Measurements from ENCODE around the gene SHISA9. TPM values are rescaled to one million over a fixed set of nuclear protein-coding genes. Genes with fewer than 3 reads are reported as not detected.

SHISA9 gene
- total RNA-seq, 2 donors from 2014 or later = 20.5 to 24.0 TPM

DNA sequence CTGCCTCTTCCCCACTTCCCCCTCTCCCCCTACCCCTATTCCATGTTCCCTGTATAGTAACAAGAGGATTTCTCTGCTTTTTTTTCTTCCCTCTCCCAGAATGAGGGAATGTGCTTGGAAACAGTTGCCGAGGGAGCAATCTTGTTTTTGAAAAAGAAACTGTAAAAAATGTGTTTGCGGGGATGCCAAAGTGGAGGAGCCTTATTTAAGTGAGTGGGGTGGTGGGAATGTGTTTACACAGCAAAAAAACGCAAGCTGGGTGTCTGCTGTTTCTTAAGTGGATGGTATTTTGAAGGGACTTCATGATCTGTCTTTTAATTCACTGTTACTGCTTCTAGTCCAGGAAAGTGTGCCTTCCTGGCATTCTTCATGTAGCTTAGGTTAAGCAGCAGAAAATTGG lies 254.4 kb downstream of the SHISA9 start:
- no peaks in the 10 kb centered on the region for H3K4me1 ChIP-seq (replicated peaks)
- no peak overlapping the region for H3K27ac ChIP-seq
- intact Hi-C loops (cut with DNase I) = no loop called here
- no peaks in the 10 kb centered on the region for H3K27me3 ChIP-seq (replicated peaks; ENCODE audit: insufficient read depth)
- TF ChIP-seq, protein P1, sequence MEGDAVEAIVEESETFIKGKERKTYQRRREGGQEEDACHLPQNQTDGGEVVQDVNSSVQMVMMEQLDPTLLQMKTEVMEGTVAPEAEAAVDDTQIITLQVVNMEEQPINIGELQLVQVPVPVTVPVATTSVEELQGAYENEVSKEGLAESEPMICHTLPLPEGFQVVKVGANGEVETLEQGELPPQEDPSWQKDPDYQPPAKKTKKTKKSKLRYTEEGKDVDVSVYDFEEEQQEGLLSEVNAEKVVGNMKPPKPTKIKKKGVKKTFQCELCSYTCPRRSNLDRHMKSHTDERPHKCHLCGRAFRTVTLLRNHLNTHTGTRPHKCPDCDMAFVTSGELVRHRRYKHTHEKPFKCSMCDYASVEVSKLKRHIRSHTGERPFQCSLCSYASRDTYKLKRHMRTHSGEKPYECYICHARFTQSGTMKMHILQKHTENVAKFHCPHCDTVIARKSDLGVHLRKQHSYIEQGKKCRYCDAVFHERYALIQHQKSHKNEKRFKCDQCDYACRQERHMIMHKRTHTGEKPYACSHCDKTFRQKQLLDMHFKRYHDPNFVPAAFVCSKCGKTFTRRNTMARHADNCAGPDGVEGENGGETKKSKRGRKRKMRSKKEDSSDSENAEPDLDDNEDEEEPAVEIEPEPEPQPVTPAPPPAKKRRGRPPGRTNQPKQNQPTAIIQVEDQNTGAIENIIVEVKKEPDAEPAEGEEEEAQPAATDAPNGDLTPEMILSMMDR (IDR thresholded peaks at IDR 0.05) = no peak
- TF ChIP-seq POLR2AphosphoS5 (IDR thresholded peaks at IDR 0.05) (no peak), POLR2A (IDR thresholded peaks at IDR 0.05) (no peak)
- no peaks in the 10 kb centered on the region for H3K36me3 ChIP-seq
- DNase-seq (ENCODE audit: low spot score) = no peak
- no peaks in the 10 kb centered on the region for H3K9me3 ChIP-seq
- no peak overlapping the region for H3K4me3 ChIP-seq
- 37% methylated on average over 3 of the region's 3 CpGs for WGBS

DNA sequence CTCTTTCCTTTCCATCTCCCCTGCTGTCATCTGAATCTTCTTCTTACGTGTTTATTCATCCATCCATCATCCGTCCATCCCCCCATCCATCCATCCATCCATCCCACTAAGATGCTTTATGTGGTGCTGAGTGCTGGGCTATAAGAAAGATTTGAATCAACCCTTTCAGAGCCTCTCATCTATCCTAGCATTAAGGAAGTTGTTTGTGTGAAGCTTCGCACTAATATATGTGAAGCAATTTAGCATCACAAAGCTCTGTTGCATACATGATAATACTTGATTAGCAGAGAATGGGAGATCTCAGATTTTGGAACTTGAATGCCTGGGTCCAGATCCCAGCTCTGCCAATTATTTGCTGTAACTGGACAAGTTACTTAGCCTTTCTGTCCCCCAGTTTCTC lies 255.7 kb downstream of the SHISA9 start:
- WGBS = 79% methylated on average over 3 of the region's 3 CpGs
- no peaks in the 10 kb centered on the region for H3K36me3 ChIP-seq
- H3K4me3 ChIP-seq = no peak overlapping the region
- intact Hi-C loops (cut with DNase I) = no loop called here
- H3K9me3 ChIP-seq = no peaks in the 10 kb centered on the region
- TF ChIP-seq POLR2A (IDR thresholded peaks at IDR 0.05) (no peak), POLR2AphosphoS5 (IDR thresholded peaks at IDR 0.05) (no peak)
- TF ChIP-seq, protein P1 (IDR thresholded peaks at IDR 0.05) = no peak
- H3K27me3 ChIP-seq (replicated peaks; ENCODE audit: insufficient read depth) = no peaks in the 10 kb centered on the region
- no peak overlapping the region for H3K27ac ChIP-seq
- H3K4me1 ChIP-seq (replicated peaks) = no peaks in the 10 kb centered on the region
- no peak for DNase-seq (ENCODE audit: low spot score)

DNA sequence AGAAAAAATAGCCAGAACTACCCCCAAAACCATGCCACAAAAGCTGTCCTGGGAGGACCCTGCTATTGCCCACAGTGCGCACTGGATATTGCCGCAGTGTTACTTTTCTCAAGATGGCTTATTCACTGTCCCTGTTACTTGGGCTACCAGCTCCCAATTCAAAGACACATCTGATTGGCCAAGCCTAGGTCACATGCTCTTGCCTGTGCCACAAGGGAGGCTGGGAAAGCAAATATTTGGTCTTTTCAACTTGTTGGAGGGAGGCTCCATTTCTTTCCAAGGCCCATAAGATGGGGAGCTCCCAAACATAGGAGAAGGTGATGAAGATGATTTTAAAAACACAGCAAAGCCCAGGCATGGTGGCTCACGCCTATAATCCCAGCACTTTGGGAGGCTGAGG lies 257.0 kb downstream of the SHISA9 start:
- Histone ChIP-seq H3K36me3 (no peaks in the 10 kb centered on the region), H3K4me1 (replicated peaks) (no peaks in the 10 kb centered on the region), H3K27ac (no peak overlapping the region), H3K9me3 (no peaks in the 10 kb centered on the region), H3K4me3 (no peak overlapping the region), H3K27me3 (replicated peaks; ENCODE audit: insufficient read depth) (no peaks in the 10 kb centered on the region)
- TF ChIP-seq, protein P1 (IDR thresholded peaks at IDR 0.05) = no peak
- TF ChIP-seq POLR2A (IDR thresholded peaks at IDR 0.05) (no peak), POLR2AphosphoS5 (IDR thresholded peaks at IDR 0.05) (no peak)
- intact Hi-C loops (cut with DNase I) = no loop called here
- no peak for DNase-seq (ENCODE audit: low spot score)
- 97% methylated on average over 3 of the region's 3 CpGs for WGBS

DNA sequence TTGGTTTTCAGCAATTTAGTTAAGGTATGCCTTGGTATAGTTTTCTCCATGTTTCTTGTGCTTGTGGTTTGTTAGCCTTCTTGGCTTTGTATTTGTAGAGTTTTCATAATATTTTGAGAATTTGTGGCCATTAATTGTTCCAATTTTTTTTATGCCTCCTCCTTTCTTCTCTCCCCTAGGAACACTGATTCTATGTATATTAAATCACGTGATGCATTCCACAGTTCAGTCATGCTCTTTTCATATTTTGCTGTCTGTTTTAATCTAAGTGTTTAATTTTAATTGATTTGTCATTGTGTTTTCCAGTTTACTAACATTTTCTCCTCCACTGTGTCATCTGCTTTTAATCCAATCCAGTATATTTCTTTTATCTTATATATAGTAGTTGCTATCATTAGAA lies 263.6 kb downstream of the SHISA9 start:
- no peak for DNase-seq (ENCODE audit: low spot score)
- TF ChIP-seq POLR2AphosphoS5 (IDR thresholded peaks at IDR 0.05) = no peak
- TF ChIP-seq, protein P1 (IDR thresholded peaks at IDR 0.05) = no peak
- TF ChIP-seq POLR2A (IDR thresholded peaks at IDR 0.05) = no peak
- Histone ChIP-seq H3K9me3 (no peaks in the 10 kb centered on the region), H3K27ac (no peak overlapping the region), H3K27me3 (replicated peaks; ENCODE audit: insufficient read depth) (no peaks in the 10 kb centered on the region), H3K4me1 (replicated peaks) (no peaks in the 10 kb centered on the region), H3K4me3 (no peak overlapping the region), H3K36me3 (no peaks in the 10 kb centered on the region)
- 81% methylated on average over 1 of the region's 1 CpG for WGBS
- intact Hi-C loops (cut with DNase I) = no loop called here

DNA sequence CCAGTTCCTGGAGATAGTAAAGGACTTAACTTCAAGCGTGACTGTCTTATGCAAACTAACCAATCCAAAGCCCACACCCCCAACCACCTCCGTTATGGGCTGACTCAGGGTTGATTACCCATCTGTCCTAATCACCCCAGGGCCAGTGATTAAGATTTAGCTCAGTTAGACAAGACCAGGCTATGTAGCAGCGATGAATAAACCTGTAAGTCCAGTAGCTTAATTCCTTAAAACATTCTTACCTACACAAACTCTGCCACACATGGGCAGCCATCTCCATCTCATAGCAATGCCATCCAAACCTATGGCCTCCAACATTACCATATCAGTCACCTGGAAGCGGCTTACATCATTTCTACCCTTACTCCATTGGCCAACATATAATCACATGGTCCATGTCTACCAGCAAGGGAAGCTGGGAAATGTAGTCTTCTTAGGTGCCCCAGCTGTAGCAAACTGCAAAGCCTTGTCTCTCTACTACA lies 266.7 kb downstream of the SHISA9 start:
- H3K36me3 ChIP-seq = no peaks in the 10 kb centered on the region
- no peak overlapping the region for H3K27ac ChIP-seq
- H3K4me3 ChIP-seq = no peak overlapping the region
- H3K4me1 ChIP-seq (replicated peaks) = no peaks in the 10 kb centered on the region
- DNase-seq (ENCODE audit: low spot score) = no peak
- H3K9me3 ChIP-seq = no peaks in the 10 kb centered on the region
- H3K27me3 ChIP-seq (replicated peaks; ENCODE audit: insufficient read depth) = no peaks in the 10 kb centered on the region
- WGBS = 65% methylated on average over 4 of the region's 4 CpGs
- no peak for TF ChIP-seq POLR2AphosphoS5 (IDR thresholded peaks at IDR 0.05)
- TF ChIP-seq, protein P1 (IDR thresholded peaks at IDR 0.05) = no peak
- no peak for TF ChIP-seq POLR2A (IDR thresholded peaks at IDR 0.05)
- intact Hi-C loops (cut with DNase I) = no loop called here

Data from prostate gland (tissue), 2 donors.